Stimulated activated effector memory CD8-positive, alpha-beta T cell treated with anti-CD3 and anti-CD28 coated beads, Interleukin-12 subunit alpha, Interleukin-12 subunit beta, amount 100 ng/mL, for 72 hours (primary cell): ENCODE measurements around the gene PMM2.
"Not testable (repeated sequence)": the region's sequence is repeated elsewhere in the genome, so short reads cannot be mapped to it uniquely, and the experiment has no call there.

Source experiments
- ATAC-seq: fragments of 150-1000 bp; cut with Tn5 transposase; 2 replicates; pipeline ENCODE4 v1.10.0; 2021
- DNase-seq, 2 donors: peaks; one replicate each; pipeline ENCODE4 v3.0.0; 2021 to 2022; ENCODE audit warnings: low spot score in 2 of 2
- H3K27ac Mint-ChIP-seq: one replicate; pipeline ENCODE4 v1.8.0; 2022; ENCODE audit warnings: mild to moderate bottlenecking, mixed read lengths
- H3K36me3 Mint-ChIP-seq: one replicate; pipeline ENCODE4 v1.8.0; 2022; ENCODE audit warnings: mild to moderate bottlenecking, mixed read lengths
- H3K4me1 Mint-ChIP-seq: one replicate; pipeline ENCODE4 v1.8.0; 2022; ENCODE audit warnings: mixed read lengths
- H3K4me3 Mint-ChIP-seq: one replicate; pipeline ENCODE4 v1.8.0; 2022; ENCODE audit warnings: mild to moderate bottlenecking, mixed read lengths
- H3K9me3 Mint-ChIP-seq: one replicate; pipeline ENCODE4 v1.8.0; 2022; ENCODE audit warnings: mixed read lengths

PMM2 gene

DNA sequence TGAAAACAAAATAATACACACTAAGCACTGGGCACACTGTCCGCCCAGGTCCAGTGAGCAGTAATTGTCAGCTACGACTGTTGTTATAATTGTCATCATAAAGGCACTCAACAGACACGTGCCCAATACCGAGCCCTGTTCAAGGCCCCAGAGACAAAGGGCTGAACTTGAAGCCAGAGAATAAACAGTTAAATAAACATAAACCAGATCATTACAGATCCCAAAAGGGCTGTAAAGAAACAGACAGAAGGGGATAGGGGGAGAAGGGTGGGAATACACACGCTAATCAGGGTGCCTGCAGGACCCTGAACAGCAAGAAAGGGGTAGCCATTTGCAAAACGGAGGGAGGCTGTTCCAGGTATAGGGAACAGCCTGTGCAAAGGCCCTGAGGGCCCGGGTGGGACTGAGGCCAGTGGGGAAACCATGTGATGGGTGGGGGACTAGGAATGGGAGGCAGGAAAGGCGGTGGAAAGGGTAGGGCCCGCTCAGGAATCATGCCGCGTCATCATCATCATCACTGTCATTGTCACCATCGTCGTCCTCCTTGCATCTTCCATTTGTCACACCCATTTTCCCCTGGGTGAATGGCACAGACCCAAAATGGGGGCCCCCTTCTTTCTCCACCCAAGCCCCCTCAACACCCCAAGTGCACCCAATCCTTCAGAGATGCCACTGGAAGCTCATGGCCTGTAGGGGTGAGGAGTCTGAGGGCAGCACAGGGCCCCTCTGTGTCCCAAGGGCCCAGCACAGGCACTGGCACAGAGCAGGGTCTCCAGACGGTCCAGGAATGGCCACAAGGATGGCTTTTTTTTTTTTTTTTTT lies 64.9 kb downstream of the PMM2 start:
- H3K9me3 Mint-ChIP-seq: no peaks in the 10 kb centered on the region
- H3K4me3 Mint-ChIP-seq: no peak overlapping the region
- H3K4me1 Mint-ChIP-seq: peaks cover 49% of the 10 kb centered on the region
- DNase-seq (no peak), ATAC-seq (no peak)
- H3K36me3 Mint-ChIP-seq: peaks cover 88% of the 10 kb centered on the region
- peak overlapping the region; percentile 70 for H3K27ac Mint-ChIP-seq

DNA sequence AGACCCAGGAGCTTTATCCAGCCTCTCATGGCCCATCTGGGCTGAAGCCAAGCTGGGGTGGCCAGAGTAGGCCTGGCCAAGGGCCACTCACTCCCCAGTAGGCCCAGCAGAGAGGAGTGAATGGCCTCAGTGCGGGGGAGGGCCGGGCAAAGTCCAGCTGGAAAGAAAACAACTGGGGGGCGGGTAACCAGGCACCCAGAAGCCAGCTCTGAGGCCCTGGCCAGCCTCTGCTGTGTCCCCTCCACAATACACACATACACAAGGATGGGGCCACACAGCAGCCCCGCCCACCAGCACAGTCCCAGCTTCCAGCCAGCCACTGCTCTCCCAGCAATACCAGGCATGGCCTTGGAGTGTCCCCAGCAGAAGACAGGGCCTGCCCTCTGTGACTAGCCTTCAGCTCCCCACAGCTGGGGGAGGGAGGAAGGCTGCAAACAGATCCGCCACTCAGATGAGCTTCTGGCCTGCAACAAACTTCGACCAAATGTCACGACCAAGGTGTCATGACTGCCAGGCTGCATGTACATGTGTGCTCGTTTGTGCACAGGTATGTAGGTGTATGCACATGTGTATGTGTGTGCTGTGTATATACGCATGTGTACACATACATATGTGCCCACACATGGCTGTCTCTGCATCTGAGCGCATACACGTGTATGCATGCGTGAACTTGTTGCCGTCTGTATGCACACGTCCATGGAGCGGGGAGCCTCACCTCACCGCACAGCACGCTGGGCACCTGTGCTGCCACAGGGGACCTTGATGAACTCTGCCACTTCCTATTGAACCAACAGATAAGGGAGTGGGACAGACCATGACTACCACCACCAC lies 66.2 kb downstream of the PMM2 start:
- peaks cover 82% of the 10 kb centered on the region for H3K36me3 Mint-ChIP-seq
- H3K4me3 Mint-ChIP-seq: no peak overlapping the region
- DNase-seq (no peak), ATAC-seq (no peak)
- no peak overlapping the region for H3K27ac Mint-ChIP-seq
- no peaks in the 10 kb centered on the region for H3K9me3 Mint-ChIP-seq
- peaks cover 50% of the 10 kb centered on the region for H3K4me1 Mint-ChIP-seq

GRCh38 chr16:8864480-8865110 lies 67.0 kb downstream of the PMM2 start:
- H3K27ac Mint-ChIP-seq: peak overlapping the region; percentile 17
- DNase-seq: no peak
- no peak for ATAC-seq
- peaks cover 56% of the 10 kb centered on the region for H3K4me1 Mint-ChIP-seq
- H3K9me3 Mint-ChIP-seq: no peaks in the 10 kb centered on the region
- H3K36me3 Mint-ChIP-seq: peaks cover 74% of the 10 kb centered on the region
- no peak overlapping the region for H3K4me3 Mint-ChIP-seq

DNA sequence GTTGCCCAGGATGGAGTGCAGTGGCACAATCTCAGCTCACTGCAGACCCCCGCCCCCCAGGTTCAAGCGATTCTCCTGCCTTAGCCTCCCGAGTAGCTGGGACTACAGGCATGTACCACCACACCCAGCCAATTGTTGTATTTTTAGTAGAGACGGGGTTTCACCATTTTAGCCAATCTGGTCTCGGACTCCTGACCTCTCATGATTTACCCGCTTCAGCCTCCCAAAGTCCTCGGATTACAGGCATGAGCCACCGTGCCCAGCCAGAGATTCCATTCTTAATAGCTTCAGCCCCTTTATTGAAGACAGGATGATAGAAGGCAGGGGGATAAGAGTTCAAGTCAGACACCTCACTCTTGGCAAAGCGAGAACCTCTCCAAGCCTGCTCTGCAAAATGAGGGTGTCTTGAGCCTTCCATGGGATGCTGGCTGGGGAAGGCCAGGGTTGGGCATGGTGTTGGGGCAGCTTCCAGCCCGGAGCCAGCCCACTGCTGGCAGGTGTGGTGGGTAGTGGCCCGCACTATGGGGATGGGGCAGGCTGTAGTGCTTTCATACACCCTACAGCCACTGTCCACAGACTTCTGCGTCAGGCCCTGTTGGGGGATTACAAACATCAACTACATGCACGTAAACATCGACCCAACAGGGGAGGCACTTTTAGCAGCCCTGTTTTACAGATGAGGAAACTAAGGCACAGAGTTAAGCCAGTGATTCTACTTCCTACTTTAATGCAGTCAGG lies 67.7 kb downstream of the PMM2 start:
- peak overlapping the region; percentile 95 for H3K4me3 Mint-ChIP-seq
- H3K27ac Mint-ChIP-seq: peak overlapping the region; percentile 17
- DNase-seq: no peak
- no peaks in the 10 kb centered on the region for H3K9me3 Mint-ChIP-seq
- no peak for ATAC-seq
- H3K36me3 Mint-ChIP-seq: peaks cover 68% of the 10 kb centered on the region
- H3K4me1 Mint-ChIP-seq: peaks cover 51% of the 10 kb centered on the region

GRCh38 chr16:8866118-8866883 lies 68.7 kb downstream of the PMM2 start:
- Mint-ChIP-seq H3K27ac (peak overlapping the region; percentile 85), H3K36me3 (peaks cover 60% of the 10 kb centered on the region), H3K4me3 (peak overlapping the region; percentile 95), H3K9me3 (no peaks in the 10 kb centered on the region), H3K4me1 (peaks cover 59% of the 10 kb centered on the region)
- ATAC-seq: no peak
- DNase-seq: no peak

DNA sequence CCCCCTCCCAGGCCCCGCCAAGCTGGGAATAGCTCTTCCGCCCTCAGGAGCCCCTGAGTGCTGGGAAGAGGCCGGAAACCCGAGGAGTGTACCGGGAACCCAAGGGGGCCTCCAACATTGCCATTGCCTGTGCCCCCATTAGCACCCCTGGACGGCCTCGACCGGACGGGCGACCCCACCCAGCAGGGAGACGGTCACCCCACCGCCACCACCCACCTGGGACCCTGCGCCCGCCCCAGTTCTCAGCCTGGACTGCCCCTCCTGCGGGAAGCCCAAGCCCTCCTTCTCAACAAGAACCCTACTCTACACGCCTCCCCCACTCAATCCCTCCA lies 69.2 kb downstream of the PMM2 start:
- Mint-ChIP-seq H3K4me1 (peaks cover 59% of the 10 kb centered on the region), H3K4me3 (peak overlapping the region; percentile 95), H3K36me3 (peaks cover 55% of the 10 kb centered on the region), H3K9me3 (no peaks in the 10 kb centered on the region), H3K27ac (peak overlapping the region; percentile 93)
- ATAC-seq: no peak
- DNase-seq: no peak

GRCh38 chr16:8867216-8867931 lies 69.7 kb downstream of the PMM2 start:
- Mint-ChIP-seq H3K4me1 (peaks cover 55% of the 10 kb centered on the region), H3K36me3 (peaks cover 53% of the 10 kb centered on the region), H3K4me3 (peak overlapping the region; percentile 95), H3K9me3 (no peaks in the 10 kb centered on the region), H3K27ac (peak overlapping the region; percentile 93)
- DNase-seq (peak in 1 of 2 donors; percentile 67), ATAC-seq (no peak)

- Mint-ChIP-seq H3K36me3 (peaks cover 47% of the 10 kb centered on the region), H3K4me1 (peaks cover 52% of the 10 kb centered on the region), H3K27ac (peak overlapping the region; percentile 93), H3K9me3 (no peaks in the 10 kb centered on the region), H3K4me3 (peak overlapping the region; percentile 95)
- ATAC-seq (no peak), DNase-seq (no peak)
Measured at GRCh38 chr16:8867932-8868415, 70.3 kb downstream of the PMM2 start.

GRCh38 chr16:8868416-8869211 lies 71.0 kb downstream of the PMM2 start, which contains the start of gene CARHSP1:
CARHSP1 (minus strand) TSS chr16:8869006; CDS start chr16:8859328, 9,678 bp downstream.
- H3K4me3 Mint-ChIP-seq: peak within 1 kb of the TSS; percentile 95
- DNase-seq (peak; percentile 81 to 94), ATAC-seq (peak; percentile 84)
- peaks cover 51% of the 10 kb centered on the region for H3K4me1 Mint-ChIP-seq
- no peaks in the 10 kb centered on the region for H3K9me3 Mint-ChIP-seq
- H3K27ac Mint-ChIP-seq: peak within 1 kb of the TSS; percentile 93
- peaks cover 42% of the 10 kb centered on the region for H3K36me3 Mint-ChIP-seq

DNA sequence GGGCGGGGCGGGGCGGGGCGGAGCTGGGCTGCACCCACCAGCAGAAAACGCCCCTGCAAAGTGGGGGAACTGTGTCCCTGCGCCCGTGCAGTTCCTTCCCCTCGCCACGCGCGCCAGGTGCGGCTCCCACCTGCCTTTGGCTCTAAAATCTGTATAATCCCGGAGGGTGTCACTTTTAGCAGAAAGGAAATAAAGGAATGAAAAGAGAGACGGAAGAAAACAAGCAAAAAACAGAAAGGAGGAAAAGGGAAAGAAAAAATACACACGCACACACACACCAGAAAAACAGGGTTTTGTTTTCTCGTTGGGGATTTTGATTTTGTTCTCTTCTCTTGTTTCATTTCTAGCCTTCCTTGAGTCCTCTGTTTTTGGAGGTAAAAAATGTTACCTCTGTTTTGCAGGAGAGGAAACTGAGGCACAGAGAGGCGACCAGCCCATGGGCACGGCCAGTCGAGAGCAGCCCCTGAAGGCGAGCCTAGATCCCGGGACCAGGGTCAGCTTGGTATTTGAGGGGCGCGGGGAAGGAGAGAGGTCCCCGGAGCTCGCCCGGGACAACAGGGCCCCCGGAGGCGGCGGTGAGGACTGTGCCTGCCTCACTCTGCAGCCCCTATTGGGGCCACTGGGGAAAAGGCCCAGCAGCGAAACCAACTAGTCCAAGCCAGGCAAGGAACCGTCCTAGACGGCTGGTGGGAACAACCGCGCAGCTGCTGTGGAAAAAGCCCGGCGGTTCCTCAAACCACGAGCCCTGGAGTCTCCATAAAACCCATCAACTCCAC lies 71.8 kb downstream of the PMM2 start:
- H3K27ac Mint-ChIP-seq: peak overlapping the region; percentile 73
- peaks cover 34% of the 10 kb centered on the region for H3K36me3 Mint-ChIP-seq
- H3K4me3 Mint-ChIP-seq: peak overlapping the region; percentile 95
- peaks cover 43% of the 10 kb centered on the region for H3K4me1 Mint-ChIP-seq
- ATAC-seq: no peak
- no peaks in the 10 kb centered on the region for H3K9me3 Mint-ChIP-seq
- DNase-seq: no peak

DNA sequence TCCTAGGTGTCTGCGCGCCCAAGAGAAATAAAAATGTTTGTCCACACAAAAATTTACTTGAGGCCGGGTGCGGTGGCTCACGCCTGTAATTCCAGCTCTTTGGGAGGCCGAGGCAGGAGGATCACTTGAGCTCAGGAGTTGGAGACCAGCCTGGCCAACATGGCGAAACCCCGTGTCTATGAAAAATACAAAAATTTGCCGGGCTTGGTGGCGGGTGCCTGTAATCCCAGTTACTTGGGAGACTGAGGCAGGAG lies 72.3 kb downstream of the PMM2 start:
- H3K9me3 Mint-ChIP-seq, H3K27ac Mint-ChIP-seq, ATAC-seq, DNase-seq: not testable (repeated sequence)
- peaks cover 29% of the 10 kb centered on the region for H3K36me3 Mint-ChIP-seq
- H3K4me3 Mint-ChIP-seq: peak overlapping the region; percentile 95
- peaks cover 42% of the 10 kb centered on the region for H3K4me1 Mint-ChIP-seq

GRCh38 chr16:8872071-8872470 lies 74.4 kb downstream of the PMM2 start:
- peaks cover 26% of the 10 kb centered on the region for H3K4me1 Mint-ChIP-seq
- H3K9me3 Mint-ChIP-seq: no peaks in the 10 kb centered on the region
- no peak overlapping the region for H3K27ac Mint-ChIP-seq
- H3K4me3 Mint-ChIP-seq: no peak overlapping the region
- peaks cover 11% of the 10 kb centered on the region for H3K36me3 Mint-ChIP-seq
- ATAC-seq (no peak), DNase-seq (no peak)
